ENCODE results near the gene FOXD4L4. TPM values are rescaled to one million over a fixed set of nuclear protein-coding genes. Genes with fewer than 3 reads are reported as not detected.
A peak's percentile ranks its signal among the peaks of the same experiment; 100 is the strongest.
"Not testable (repeated sequence)": the region's sequence is repeated elsewhere in the genome, so short reads cannot be mapped to it uniquely, and the experiment has no call there.

FOXD4L4 gene
- total RNA-seq, result 1 to 10 TPM in 2 of 8 experiments, under 1 TPM in 6; 0.25 to 1.6 (median 0.80) TPM

DNA sequence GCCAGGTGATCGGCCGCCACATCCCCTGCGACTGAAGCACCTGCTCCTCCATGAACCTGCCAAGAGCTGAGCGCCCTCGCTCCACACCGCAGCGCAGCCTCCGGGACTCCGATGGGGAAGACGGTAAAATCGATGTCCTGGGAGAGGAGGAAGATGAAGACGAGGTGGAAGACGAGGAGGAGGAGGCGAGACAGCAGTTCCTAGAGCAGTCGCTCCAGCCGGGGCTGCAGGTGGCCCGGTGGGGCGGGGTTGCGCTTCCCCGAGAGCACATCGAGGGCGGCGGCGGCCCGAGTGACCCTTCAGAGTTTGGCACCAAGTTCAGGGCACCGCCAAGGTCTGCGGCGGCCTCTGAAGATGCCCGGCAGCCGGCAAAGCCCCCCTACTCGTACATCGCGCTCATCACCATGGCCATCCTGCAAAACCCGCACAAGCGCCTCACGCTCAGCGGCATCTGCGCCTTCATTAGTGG is at the start of gene FOXD4L4:
Gene FOXD4L4 (plus strand): TSS at position 51 of the 469 bp plus-strand sequence. CDS start 0 bp downstream, at position 51.
- ATAC-seq (replicated peaks in 6 of 8); in situ Hi-C loops (cut with MboI; ENCODE audit: low pct_unique_long_range_greater_than_20kb in 2 of 9, low sequenced_read_pairs in 9 of 9, unreplicated experiment in 9 of 9); H3K27ac ChIP-seq; H3K4me1 ChIP-seq (replicated peaks in 1 of 2); H3K4me3 ChIP-seq: not testable (repeated sequence)
- no CpG with 5 or more reads among the region's 38 CpGs for WGBS, 10 experiments

DNA sequence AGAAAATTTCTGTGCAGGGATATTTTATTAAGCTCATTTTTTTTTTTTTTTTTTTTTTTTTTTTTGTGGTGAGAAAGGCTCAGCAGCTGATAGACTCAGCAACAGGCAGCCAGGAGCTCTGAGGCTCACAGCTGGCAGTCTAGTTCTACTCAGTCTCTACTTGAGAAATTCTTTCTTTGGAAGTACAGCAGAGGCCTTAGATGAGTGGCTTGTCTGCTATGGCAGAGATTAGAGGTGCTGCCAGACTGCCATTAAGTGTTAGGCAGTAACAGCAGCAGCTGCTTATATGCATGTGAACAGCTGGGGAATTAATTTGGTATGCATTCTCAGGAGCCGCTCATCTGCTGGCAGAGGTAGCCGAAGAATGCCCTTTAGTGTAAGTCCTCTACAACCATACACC is 33.4 kb upstream of the FOXD4L4 start:
- ATAC-seq (replicated peaks in 6 of 8); H3K4me1 ChIP-seq (replicated peaks in 1 of 2); in situ Hi-C loops (cut with MboI; ENCODE audit: low pct_unique_long_range_greater_than_20kb in 2 of 9, low sequenced_read_pairs in 9 of 9, unreplicated experiment in 9 of 9); H3K27ac ChIP-seq; H3K4me3 ChIP-seq: not testable (repeated sequence)
- no CpG with 5 or more reads among the region's 2 CpGs for WGBS, 10 experiments

DNA sequence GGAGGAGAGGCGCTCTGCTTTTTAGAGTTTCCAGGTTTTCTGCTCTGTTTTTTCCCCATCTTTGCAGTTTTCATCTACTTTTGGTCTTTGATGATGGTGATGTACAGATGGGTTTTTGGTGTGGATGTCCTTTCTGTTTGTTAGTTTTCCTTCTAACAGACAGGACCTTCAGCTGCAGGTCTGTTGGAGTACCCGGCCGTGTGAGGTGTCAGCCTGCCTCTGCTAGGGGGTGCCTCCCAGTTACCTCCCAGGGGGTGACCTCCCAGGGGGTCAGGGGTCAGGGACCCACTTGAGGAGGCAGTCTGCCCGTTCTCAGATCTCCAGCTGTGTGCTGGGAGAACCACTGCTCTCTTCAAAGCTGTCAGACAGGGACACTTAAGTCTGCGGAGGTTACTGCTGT is 22.5 kb upstream of the FOXD4L4 start:
- ATAC-seq (replicated peaks in 6 of 8); in situ Hi-C loops (cut with MboI; ENCODE audit: low pct_unique_long_range_greater_than_20kb in 2 of 9, low sequenced_read_pairs in 9 of 9, unreplicated experiment in 9 of 9); H3K4me3 ChIP-seq; H3K27ac ChIP-seq; H3K4me1 ChIP-seq (replicated peaks in 1 of 2): not testable (repeated sequence)
- WGBS, 10 experiments, result no CpG with 5 or more reads among the region's 5 CpGs

DNA sequence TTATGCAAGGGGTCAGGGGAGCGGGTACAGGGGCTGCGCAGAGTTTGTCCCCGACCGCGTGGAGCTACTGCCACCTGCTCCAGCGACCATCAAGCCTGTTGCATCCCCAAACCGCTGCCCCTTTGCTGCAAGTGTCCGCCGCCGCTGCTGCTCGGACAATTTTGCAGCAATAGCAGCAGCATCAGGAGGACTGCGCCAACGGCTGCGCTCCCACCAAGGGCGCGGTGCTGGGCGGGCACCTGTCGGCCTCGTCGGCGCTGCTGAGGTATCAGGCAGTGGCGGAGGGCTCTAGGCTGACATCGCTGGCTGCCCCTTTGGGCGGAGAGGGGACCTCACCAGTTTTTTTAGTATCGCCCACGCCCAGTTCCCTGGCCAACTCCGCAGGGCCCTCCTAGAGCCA is 1.2 kb downstream of the FOXD4L4 start:
- H3K27ac ChIP-seq; H3K4me3 ChIP-seq; in situ Hi-C loops (cut with MboI; ENCODE audit: low pct_unique_long_range_greater_than_20kb in 2 of 9, low sequenced_read_pairs in 9 of 9, unreplicated experiment in 9 of 9); H3K4me1 ChIP-seq (replicated peaks in 1 of 2): not testable (repeated sequence)
- peak in 5 of 8 experiments; percentile 47 to 65 (median 53) for ATAC-seq (replicated peaks in 6 of 8)
- no CpG with 5 or more reads among the region's 27 CpGs for WGBS, 10 experiments

Other genes with a start within 250 kb of the FOXD4L4 start
- gene ZNG1E, start 61.2 kb upstream of the FOXD4L4 start, total RNA-seq, result 10 to 100 TPM; 24.4 to 54.5 (median 46.7) TPM